K562 (cell line): Measurements from ENCODE around the gene PRC1. TPM values are rescaled to one million over a fixed set of nuclear protein-coding genes. Genes with fewer than 3 reads are reported as not detected.

ENCODE experiments used
- AFF1 ChIP-seq, 2 experiments: fragments of 450-650 bp; IDR thresholded peaks; 2 replicates each; pipeline ENCODE4 v1.6.1; 2018; ENCODE audit warnings: mild to moderate bottlenecking in 2 of 2, low read depth in 1 of 2; ENCODE audit not compliant: partially characterized antibody in 2 of 2
- BDP1 ChIP-seq: IDR thresholded peaks from 3 replicates; pipeline ENCODE4 v1.6.1; 2011; ENCODE audit not compliant: insufficient read length, insufficient read depth
- FOS ChIP-seq: IDR thresholded peaks from 3 replicates; pipeline ENCODE4 v1.6.1; 2011; ENCODE audit not compliant: insufficient read length; ENCODE audit errors: extremely low read depth
- HDAC1 ChIP-seq, 2 experiments: fragments of 450-650 bp; IDR thresholded peaks; 2 replicates each; pipeline ENCODE4 v1.6.1; 2016 to 2017; ENCODE audit warnings: inconsistent platforms in 1 of 2, mild to moderate bottlenecking in 1 of 2, moderate library complexity in 1 of 2
- KLF1 ChIP-seq: fragments of 450-650 bp; IDR thresholded peaks from 2 replicates; pipeline ENCODE4 v1.6.1; 2016; ENCODE audit warnings: missing genetic modification characterization, missing compliant biosample characterization
- MLLT1 ChIP-seq, 2 experiments: fragments of 450-650 bp; IDR thresholded peaks; 2 replicates each; pipeline ENCODE4 v1.6.1; 2016
- PBX2 ChIP-seq, 2 experiments: IDR thresholded peaks in 1 of 2; conservative IDR thresholded peaks in 1 of 2; 2 replicates each; pipeline ENCODE4 v1.6.1; 2016; ENCODE audit warnings: low read depth in 2 of 2, mild to moderate bottlenecking in 1 of 2, missing compliant biosample characterization in 1 of 2, missing genetic modification characterization in 1 of 2, moderate library complexity in 1 of 2
- PKNOX1 ChIP-seq: fragments of 450-650 bp; IDR thresholded peaks from 2 replicates; pipeline ENCODE4 v1.6.1; 2016
- PREB ChIP-seq: sonication (generic); formaldehyde crosslinking; IDR thresholded peaks from 2 replicates; pipeline ENCODE4 v1.8.1; 2023; ENCODE audit warnings: mild to moderate bottlenecking, missing genetic modification reagents
- RHOXF2B ChIP-seq: fragments of 250-450 bp; sonication (Bioruptor Pico); conservative IDR thresholded peaks from 2 replicates; pipeline ENCODE4 v1.5.1; 2021
- STAT5B ChIP-seq: fragments of 250-450 bp; sonication (Bioruptor Pico); IDR thresholded peaks from 2 replicates; pipeline ENCODE4 v1.8.0; 2021; ENCODE audit warnings: mild to moderate bottlenecking, inconsistent platforms
- ZEB2 ChIP-seq: fragments of 450-650 bp; IDR thresholded peaks from 2 replicates; pipeline ENCODE4 v1.6.1; 2016
- ZNF143 ChIP-seq: sonication (generic); formaldehyde crosslinking; IDR thresholded peaks from 2 replicates; pipeline ENCODE4 v1.9.0; 2022; ENCODE audit warnings: mild to moderate bottlenecking, missing genetic modification reagents
- ZNF644 ChIP-seq: fragments of 200-800 bp; sonication (Bioruptor generic); IDR thresholded peaks from 2 replicates; pipeline ENCODE4 v1.6.1; 2016; ENCODE audit warnings: low read depth, missing genetic modification characterization, missing compliant biosample characterization
- polyA plus RNA-seq, 8 experiments: library from polyadenylated mRNA; depleted of rRNA in 4 of 8; stranded (reverse) in 5 of 8; unstranded in 3 of 8; fragments of >200 nt; fragmentation: Nextera tagmentation in 2 of 8; fragmentation: Illumina TruSeq in 1 of 8; extraction: Ambion mirVana in 2 of 8; extraction: Trizol in 1 of 8; gene quantifications; 2 replicates each; pipeline versions ENCODE4 v1.2.1 to v1.2.3, GENCODE V29; 2011 to 2014; ENCODE audit warnings: inconsistent platforms in 1 of 8, missing spikeins in 1 of 8
- total RNA-seq, 7 experiments: library from RNA; depleted of rRNA in 6 of 7; stranded (reverse); fragments of >200 nt in 6 of 7; fragmentation: Illumina TruSeq in 2 of 7; extraction: Trizol in 2 of 7; gene quantifications; 2 replicates each; pipeline versions ENCODE4 v1.2.1 to v1.2.3, GENCODE V29; 2011 to 2021; ENCODE audit warnings: low replicate concordance in 1 of 7
- TF ChIP-seq, protein P1 (sequence below): sonication (generic); formaldehyde crosslinking; IDR thresholded peaks from 2 replicates; pipeline ENCODE4 v1.8.0; 2022; ENCODE audit warnings: missing genetic modification reagents, mild to moderate bottlenecking, borderline replicate concordance

Gene PRC1
- total and polyA plus RNA-seq, 9 of the 15 experiments (the other 6 are each of a cell fraction or from before 2014, with no cell fraction given) = 156 to 391 (median 240) TPM

GRCh38 chr15:91018158-91018557 lies 23.8 kb upstream of the PRC1 start (continued):
- TF ChIP-seq PBX2 (CRISPR knock-in tag; IDR thresholded peaks at IDR 0.05; ENCODE audit: low read depth) (no peak), PBX2 (tag; conservative IDR thresholded peaks at IDR 0.05; ENCODE audit: low read depth) (peak; percentile 40; the same call in 1 of the 2 replicates), MLLT1 (IDR thresholded peaks at IDR 0.05) (no peak), AFF1 (IDR thresholded peaks at IDR 0.05; ENCODE audit: low read depth in 1 of 2, partially characterized antibody in 2 of 2) (no peak), STAT5B (no peak), HDAC1 (IDR thresholded peaks at IDR 0.05) (0 out of 4 replicates have a peak, but pooled peaks of 1 of the 2 experiments have one; percentile 28), ZEB2 (0 out of 2 replicates have a peak, but pooled peaks have one; percentile 18), KLF1 (tag) (no peak), ZNF644 (no peak), ZNF143 (CRISPR knock-in tag) (no peak), BDP1 (no peak), FOS (no peak), RHOXF2B (CRISPR knock-in tag) (no peak), PKNOX1 (peak; percentile 48; the same call in 1 of the 2 replicates), PREB (CRISPR knock-in tag) (no peak)
- TF ChIP-seq, protein P1, sequence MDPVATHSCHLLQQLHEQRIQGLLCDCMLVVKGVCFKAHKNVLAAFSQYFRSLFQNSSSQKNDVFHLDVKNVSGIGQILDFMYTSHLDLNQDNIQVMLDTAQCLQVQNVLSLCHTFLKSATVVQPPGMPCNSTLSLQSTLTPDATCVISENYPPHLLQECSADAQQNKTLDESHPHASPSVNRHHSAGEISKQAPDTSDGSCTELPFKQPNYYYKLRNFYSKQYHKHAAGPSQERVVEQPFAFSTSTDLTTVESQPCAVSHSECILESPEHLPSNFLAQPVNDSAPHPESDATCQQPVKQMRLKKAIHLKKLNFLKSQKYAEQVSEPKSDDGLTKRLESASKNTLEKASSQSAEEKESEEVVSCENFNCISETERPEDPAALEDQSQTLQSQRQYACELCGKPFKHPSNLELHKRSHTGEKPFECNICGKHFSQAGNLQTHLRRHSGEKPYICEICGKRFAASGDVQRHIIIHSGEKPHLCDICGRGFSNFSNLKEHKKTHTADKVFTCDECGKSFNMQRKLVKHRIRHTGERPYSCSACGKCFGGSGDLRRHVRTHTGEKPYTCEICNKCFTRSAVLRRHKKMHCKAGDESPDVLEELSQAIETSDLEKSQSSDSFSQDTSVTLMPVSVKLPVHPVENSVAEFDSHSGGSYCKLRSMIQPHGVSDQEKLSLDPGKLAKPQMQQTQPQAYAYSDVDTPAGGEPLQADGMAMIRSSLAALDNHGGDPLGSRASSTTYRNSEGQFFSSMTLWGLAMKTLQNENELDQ = no peak
